Stimulated activated CD8-positive, alpha-beta memory T cell treated with anti-CD3 and anti-CD28 coated beads, Interleukin-12 subunit alpha, Interleukin-12 subunit beta, amount 100 ng/mL, for 24 hours (primary cell): Measurements from ENCODE around the gene ME2.
A peak's percentile ranks its signal among the peaks of the same experiment; 100 is the strongest.
"Not testable (repeated sequence)": the region's sequence is repeated elsewhere in the genome, so short reads cannot be mapped to it uniquely, and the experiment has no call there.

Experiments used
- DNase-seq: peaks from one replicate; pipeline ENCODE4 v3.0.0-alpha.2; 2020; ENCODE audit errors: extremely low read depth

ME2 gene

GRCh38 chr18:50878345-50879301, at the start of gene ME2:
ME2 (plus strand) TSS chr18:50879118; CDS start chr18:50895821, 16,703 bp downstream.
- peak; percentile 71 for DNase-seq

- DNase-seq, result no peak
Measured at GRCh38 chr18:50829644-50830043, 49.3 kb upstream of the ME2 start.

GRCh38 chr18:50830544-50830943, 48.4 kb upstream of the ME2 start:
- no peak for DNase-seq

GRCh38 chr18:50832754-50833153, 46.2 kb upstream of the ME2 start:
- DNase-seq, result no peak

GRCh38 chr18:50833496-50833895, 45.4 kb upstream of the ME2 start:
- DNase-seq, result not testable (repeated sequence)

- DNase-seq, result no peak
Measured at GRCh38 chr18:50836521-50836957, 42.4 kb upstream of the ME2 start.

- no peak for DNase-seq
Measured at GRCh38 chr18:50839341-50839740, 39.6 kb upstream of the ME2 start.

GRCh38 chr18:50839996-50840395, 38.9 kb upstream of the ME2 start:
- DNase-seq, result no peak

GRCh38 chr18:50842846-50843245, 36.1 kb upstream of the ME2 start:
- DNase-seq, result no peak

- no peak for DNase-seq
Measured at GRCh38 chr18:50844554-50844953, 34.4 kb upstream of the ME2 start.

GRCh38 chr18:50844960-50845359, 34.0 kb upstream of the ME2 start:
- DNase-seq, result no peak

GRCh38 chr18:50847192-50847591, 31.7 kb upstream of the ME2 start:
- no peak for DNase-seq

GRCh38 chr18:50848061-50848551, 30.8 kb upstream of the ME2 start:
- DNase-seq, result no peak

- no peak for DNase-seq
Measured at GRCh38 chr18:50848991-50849390, 29.9 kb upstream of the ME2 start.

- DNase-seq, result no peak
Measured at GRCh38 chr18:50849419-50849821, 29.5 kb upstream of the ME2 start.

GRCh38 chr18:50850307-50851065, 28.4 kb upstream of the ME2 start:
- DNase-seq, result no peak

GRCh38 chr18:50853863-50854271, 25.1 kb upstream of the ME2 start:
- no peak for DNase-seq

- no peak for DNase-seq
Measured at GRCh38 chr18:50855976-50856757, 22.8 kb upstream of the ME2 start.

- not testable (repeated sequence) for DNase-seq
Measured at GRCh38 chr18:50857166-50857565, 21.8 kb upstream of the ME2 start.

GRCh38 chr18:50857694-50858093, 21.2 kb upstream of the ME2 start:
- no peak for DNase-seq

- no peak for DNase-seq
Measured at GRCh38 chr18:50859793-50860555, 18.9 kb upstream of the ME2 start.
